MM.1S (cell line): ENCODE data around the gene LEPROT.

Source experiments
- DNase-seq: peaks from one replicate; pipeline ENCODE4 v3.0.0-alpha.2; 2015
- H2AFZ ChIP-seq: fragments of 300-600 bp; sonication (generic); 2 replicates; pipeline ENCODE4 v1.6.0; 2016; ENCODE audit warnings: antibody characterized with exemption, low read length
- H3F3A ChIP-seq: fragments of 300-600 bp; sonication (generic); 2 replicates; pipeline ENCODE4 v1.6.1; 2016; ENCODE audit warnings: mild to moderate bottlenecking, antibody characterized with exemption, low read length, moderate library complexity, mixed read lengths; ENCODE audit not compliant: insufficient read depth
- H3K27ac ChIP-seq: fragments of 300-600 bp; sonication (generic); 2 replicates; pipeline ENCODE4 v1.5.1; 2016; ENCODE audit warnings: mild to moderate bottlenecking, low read length
- H3K27me3 ChIP-seq: fragments of 300-600 bp; sonication (generic); replicated peaks from 2 replicates; pipeline ENCODE4 v1.6.0; 2016; ENCODE audit warnings: low read length; ENCODE audit not compliant: insufficient read depth
- H3K36me3 ChIP-seq: fragments of 300-600 bp; sonication (generic); replicated peaks from 2 replicates; pipeline ENCODE4 v1.6.1; 2016; ENCODE audit warnings: mild to moderate bottlenecking, low read length, mixed read lengths; ENCODE audit not compliant: insufficient read depth
- H3K4me1 ChIP-seq: fragments of 300-600 bp; sonication (generic); 2 replicates; pipeline ENCODE4 v1.6.1; 2016; ENCODE audit warnings: low read length, mixed read lengths
- H3K4me2 ChIP-seq: fragments of 300-600 bp; sonication (generic); 2 replicates; pipeline ENCODE4 v1.6.0; 2016; ENCODE audit warnings: low read depth, low read length
- H3K4me3 ChIP-seq: fragments of 300-600 bp; sonication (generic); 2 replicates; pipeline ENCODE4 v1.5.1; 2016; ENCODE audit warnings: low read length, mixed read lengths
- H3K79me2 ChIP-seq: fragments of 300-600 bp; sonication (generic); 2 replicates; pipeline ENCODE4 v1.6.1; 2016; ENCODE audit warnings: mixed run types, low read length, mixed read lengths
- H3K9ac ChIP-seq: fragments of 300-600 bp; sonication (generic); 2 replicates; pipeline ENCODE4 v1.6.1; 2016; ENCODE audit warnings: low read length, mixed read lengths
- H3K9me2 ChIP-seq: fragments of 300-600 bp; sonication (generic); replicated peaks from 2 replicates; pipeline ENCODE4 v1.6.1; 2016; ENCODE audit warnings: mild to moderate bottlenecking, low read length, mixed read lengths; ENCODE audit not compliant: insufficient read depth
- H3K9me3 ChIP-seq: fragments of 300-600 bp; sonication (generic); replicated peaks from 2 replicates; pipeline ENCODE4 v1.6.1; 2016; ENCODE audit warnings: mild to moderate bottlenecking, low read length, mixed read lengths; ENCODE audit not compliant: insufficient read depth
- H4K20me1 ChIP-seq: fragments of 300-600 bp; sonication (generic); 2 replicates; pipeline ENCODE4 v1.6.1; 2016; ENCODE audit warnings: mild to moderate bottlenecking, low read length, moderate library complexity, mixed read lengths; ENCODE audit not compliant: insufficient read depth
- CTCF ChIP-seq: fragments of 300-600 bp; sonication (generic); IDR thresholded peaks from 2 replicates; pipeline ENCODE4 v1.5.1; 2016; ENCODE audit warnings: antibody characterized with exemption, low read length, mixed read lengths
- EZH2 ChIP-seq: fragments of 300-600 bp; sonication (generic); optimal IDR thresholded peaks from 2 replicates; pipeline ENCODE3; 2017; ENCODE audit warnings: low read depth, mild to moderate bottlenecking, antibody characterized with exemption, low read length, mixed read lengths
- EZH2phosphoT487 ChIP-seq: fragments of 300-600 bp; sonication (generic); IDR thresholded peaks from 2 replicates; pipeline ENCODE4 v1.6.1; 2018; ENCODE audit warnings: antibody characterized with exemption, low read length

Gene LEPROT

GRCh38 chr1:65387821-65388220, 32.6 kb upstream of the LEPROT start:
- Histone ChIP-seq H3F3A (no peaks in the 10 kb centered on the region), H3K4me3 (no peak overlapping the region), H3K36me3 (no peaks in the 10 kb centered on the region), H3K9me3 (no peaks in the 10 kb centered on the region), H3K4me1 (no peaks in the 10 kb centered on the region), H3K27ac (no peak overlapping the region), H3K4me2 (no peak overlapping the region), H3K9ac (no peak overlapping the region), H2AFZ (no peak overlapping the region), H3K9me2 (no peaks in the 10 kb centered on the region), H4K20me1 (no peaks in the 10 kb centered on the region), H3K27me3 (no peaks in the 10 kb centered on the region), H3K79me2 (no peaks in the 10 kb centered on the region)
- TF ChIP-seq EZH2phosphoT487, result no peak
- TF ChIP-seq EZH2, result no peak
- TF ChIP-seq CTCF, result no peak
- no peak for DNase-seq

GRCh38 chr1:65388908-65389695, 31.4 kb upstream of the LEPROT start:
- H3K79me2 ChIP-seq, result no peaks in the 10 kb centered on the region
- H3K4me1 ChIP-seq, result no peaks in the 10 kb centered on the region
- no peak for DNase-seq
- H3K27ac ChIP-seq, result no peak overlapping the region
- no peaks in the 10 kb centered on the region for H3K9me2 ChIP-seq
- TF ChIP-seq EZH2phosphoT487 (no peak), EZH2 (no peak), CTCF (no peak)
- H3K9me3 ChIP-seq, result no peaks in the 10 kb centered on the region
- H3K27me3 ChIP-seq, result no peaks in the 10 kb centered on the region
- no peaks in the 10 kb centered on the region for H4K20me1 ChIP-seq
- H3K4me3 ChIP-seq, result no peak overlapping the region
- no peak overlapping the region for H3K9ac ChIP-seq
- H3K4me2 ChIP-seq, result no peak overlapping the region
- H3K36me3 ChIP-seq, result no peaks in the 10 kb centered on the region
- no peaks in the 10 kb centered on the region for H3F3A ChIP-seq
- no peak overlapping the region for H2AFZ ChIP-seq

DNA sequence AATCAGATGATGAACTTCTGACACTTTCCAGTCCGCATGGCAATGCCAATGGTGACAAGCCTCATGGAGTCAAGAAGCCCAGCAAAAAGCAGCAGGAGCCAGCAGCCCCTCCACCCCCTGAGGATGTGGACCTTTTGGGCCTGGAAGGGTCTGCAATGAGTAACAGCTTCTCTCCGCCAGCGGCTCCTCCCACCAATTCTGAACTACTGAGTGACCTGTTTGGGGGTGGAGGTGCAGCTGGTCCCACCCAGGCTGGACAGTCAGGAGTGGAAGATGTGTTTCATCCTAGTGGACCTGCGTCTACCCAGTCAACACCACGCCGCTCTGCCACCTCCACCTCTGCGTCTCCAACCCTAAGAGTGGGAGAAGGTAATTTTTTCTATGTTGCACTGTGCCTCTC, 28.0 kb upstream of the LEPROT start:
- no peaks in the 10 kb centered on the region for H3K9me3 ChIP-seq
- no peaks in the 10 kb centered on the region for H3K79me2 ChIP-seq
- H3K36me3 ChIP-seq, result no peaks in the 10 kb centered on the region
- H3K4me2 ChIP-seq, result no peak overlapping the region
- H3K27ac ChIP-seq, result no peak overlapping the region
- H4K20me1 ChIP-seq, result no peaks in the 10 kb centered on the region
- H3K27me3 ChIP-seq, result no peaks in the 10 kb centered on the region
- H3K9ac ChIP-seq, result no peak overlapping the region
- H2AFZ ChIP-seq, result no peak overlapping the region
- no peak overlapping the region for H3K4me3 ChIP-seq
- no peak for TF ChIP-seq EZH2
- no peak for TF ChIP-seq EZH2phosphoT487
- TF ChIP-seq CTCF, result no peak
- H3K4me1 ChIP-seq, result peaks cover 8% of the 10 kb centered on the region
- no peak for DNase-seq
- no peaks in the 10 kb centered on the region for H3F3A ChIP-seq
- H3K9me2 ChIP-seq, result no peaks in the 10 kb centered on the region
